T-cell (primary cell): ENCODE data around the gene SELENOP. TPM values are rescaled to one million over a fixed set of nuclear protein-coding genes. Genes with fewer than 3 reads are reported as not detected.

Source experiments
- ATAC-seq, 4 experiments: fragments of 200-7000 bp in 3 of 4; fragments of 150-1000 bp in 1 of 4; cut with Tn5 transposase; replicated peaks in 1 of 4; 1 replicate in 3 of 4; 2 replicates in 1 of 4; pipeline ENCODE4 v1.10.0; 2021; ENCODE audit warnings: moderate library complexity in 3 of 4, mild to moderate bottlenecking in 2 of 4, moderate number of reproducible peaks in 1 of 4
- CTCF ChIA-PET, 2 donors: fragments of 300-600 bp; sonication (Branson Sonifier 250); formaldehyde crosslinking; loops; one replicate each; lab custom pipeline; 2022; ENCODE audit warnings: antibody characterized with exemption in 2 of 2; lab: Charles Lee
- POLR2A ChIA-PET, 2 donors: fragments of 300-600 bp; sonication (Branson Sonifier 250); formaldehyde crosslinking; loops; one replicate each; lab custom pipeline; 2022; ENCODE audit warnings: antibody characterized with exemption in 2 of 2; lab: Charles Lee
- DNase-seq, 35 experiments: peaks; one replicate each; pipeline versions ENCODE4 v3.0.0 to v3.0.0-alpha.2; 2013 to 2023
- H3K27ac ChIP-seq: one replicate; pipeline ENCODE4 v1.5.1; 2013; ENCODE audit warnings: low read length
- H3K27me3 ChIP-seq, 2 experiments: replicated peaks in 1 of 2; 1 replicate in 1 of 2; 2 replicates in 1 of 2; pipeline versions ENCODE4 v1.6.1 to v1.7.0; 2013; ENCODE audit warnings: low read length in 1 of 2, mixed read lengths in 1 of 2; ENCODE audit not compliant: control insufficient read depth in 2 of 2, insufficient read depth in 2 of 2; ENCODE audit errors: extremely low read depth in 1 of 2
- H3K36me3 ChIP-seq, 2 donors: 1 replicate in 1 of 2; 2 replicates in 1 of 2; pipeline versions ENCODE4 v1.6.1 to v1.7.0; 2013; ENCODE audit warnings: low read length in 1 of 2; ENCODE audit not compliant: control insufficient read depth in 2 of 2, insufficient read depth in 1 of 2; ENCODE audit errors: extremely low read depth in 1 of 2
- H3K4me1 ChIP-seq, 2 experiments: 1 replicate in 1 of 2; 2 replicates in 1 of 2; pipeline versions ENCODE4 v1.6.1 to v1.7.0; 2013; ENCODE audit warnings: low read length in 2 of 2, mixed read lengths in 1 of 2; ENCODE audit not compliant: insufficient read depth in 2 of 2, control insufficient read depth in 1 of 2; ENCODE audit errors: extremely low read depth in 1 of 2
- H3K4me3 ChIP-seq, 2 donors: 1 replicate in 1 of 2; 2 replicates in 1 of 2; pipeline versions ENCODE4 v1.5.1 to v1.7.0; 2013; ENCODE audit warnings: mild to moderate bottlenecking in 2 of 2, low read length in 1 of 2, moderate library complexity in 1 of 2; ENCODE audit not compliant: control insufficient read depth in 1 of 2; ENCODE audit errors: extremely low read depth in 1 of 2
- H3K9me3 ChIP-seq: 2 replicates; pipeline ENCODE4 v1.7.0; 2013
- H3K27ac Mint-ChIP-seq, 2 donors: one replicate each; pipeline ENCODE4 v1.8.0; 2020 to 2021; ENCODE audit warnings: mild to moderate bottlenecking in 2 of 2, mixed read lengths in 2 of 2
- H3K27me3 Mint-ChIP-seq, 2 donors: one replicate each; pipeline ENCODE4 v1.8.0; 2021 to 2022; ENCODE audit warnings: mixed read lengths in 2 of 2
- H3K36me3 Mint-ChIP-seq: one replicate; pipeline ENCODE4 v1.8.0; 2021; ENCODE audit warnings: mixed read lengths
- H3K4me1 Mint-ChIP-seq, 3 donors: one replicate each; pipeline ENCODE4 v1.8.0; 2020 to 2022; ENCODE audit warnings: mixed read lengths in 3 of 3, mild to moderate bottlenecking in 1 of 3
- H3K4me3 Mint-ChIP-seq, 3 donors: one replicate each; pipeline ENCODE4 v1.8.0; 2020 to 2022; ENCODE audit warnings: mild to moderate bottlenecking in 3 of 3, mixed read lengths in 3 of 3, moderate library complexity in 3 of 3
- H3K9me3 Mint-ChIP-seq, 3 donors: one replicate each; pipeline ENCODE4 v1.8.0; 2020 to 2022; ENCODE audit warnings: mixed read lengths in 3 of 3
- WGBS: methylation state at CpG from one replicate; pipeline ENCODE4 v1.1.5; 2013; ENCODE audit warnings: missing lambda C conversion rate; ENCODE audit not compliant: insufficient coverage; 5-methylcytosine and 5-hydroxymethylcytosine counted together
- total RNA-seq, 35 experiments: library from RNA in 6 of 35; stranded (reverse) in 6 of 35; fragments of 120-200 nt in 1 of 35; gene quantifications; one replicate each; pipeline versions ENCODE4 v1.2.1 to v1.2.4 and lab custom pipeline; 2013 to 2026

The SELENOP gene
- total RNA-seq, 5 donors from 2014 or later (not counting 1 experiment from before 2014, with no cell fraction given): 0.68 to 3.1 (median 2.6) TPM

DNA sequence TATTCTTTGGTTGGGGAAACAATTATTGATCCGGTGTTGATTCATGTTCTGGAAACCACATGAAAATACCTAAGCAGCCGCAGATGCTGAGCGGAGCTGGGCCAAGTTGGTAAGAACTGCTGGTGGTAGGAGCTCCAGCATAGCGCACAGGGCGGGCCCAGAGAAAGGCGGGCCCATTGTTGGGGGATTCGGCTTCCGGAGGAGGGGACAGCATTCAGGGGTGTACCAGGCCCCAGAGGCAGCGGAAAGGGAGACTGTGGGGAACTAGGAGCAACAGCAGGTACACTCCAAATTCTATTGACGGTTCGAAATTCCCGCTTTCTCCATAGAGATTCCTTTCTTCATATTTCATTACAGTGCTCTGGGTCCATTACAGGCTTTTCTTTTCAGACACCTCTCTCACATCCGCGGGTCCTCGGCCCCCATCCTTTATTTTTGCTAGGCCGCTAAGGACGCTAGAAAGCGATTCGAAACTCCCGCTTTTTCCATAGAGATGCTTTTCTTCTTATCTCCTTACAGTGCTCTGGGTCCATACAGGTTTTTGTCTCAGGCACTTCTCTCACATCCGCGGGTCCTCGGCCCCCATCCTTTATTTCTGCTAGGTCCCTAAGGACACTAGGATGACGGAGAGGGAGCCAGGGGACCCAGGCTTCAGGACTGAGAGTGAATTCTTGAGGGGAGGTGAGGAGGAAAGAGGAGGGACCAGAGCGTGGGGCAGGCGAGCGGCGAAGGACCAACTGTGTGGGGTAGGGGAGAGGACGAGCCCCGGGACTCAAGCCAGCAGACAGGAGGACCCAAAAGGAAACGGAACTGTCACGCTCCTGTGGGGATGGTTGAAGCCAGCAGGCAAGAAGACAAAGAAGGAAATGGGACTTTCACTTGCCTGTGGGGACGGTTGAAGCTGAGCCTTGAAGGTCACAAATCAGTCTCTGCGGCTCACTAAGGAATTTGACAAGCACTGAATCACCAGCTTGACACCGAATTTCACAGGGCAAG, 54.8 kb downstream of the SELENOP start, which contains the start of gene CCDC152:
TSS of gene CCDC152 (plus strand) at position 213 of the 996 bp plus-strand sequence. CDS start 2,304 bp downstream, outside the sequence.
- H3K4me3 ChIP-seq: peak within 1 kb of the TSS; percentile 58 to 66
- Mint-ChIP-seq H3K4me1 (peaks cover 13 to 17% (median 14%) of the 10 kb centered on the region in 3 donors), H3K27me3 (peaks cover 14 to 19% of the 10 kb centered on the region in 2 donors), H3K27ac (peak within 1 kb of the TSS; percentile 65 to 72), H3K36me3 (peaks cover 4% of the 10 kb centered on the region), H3K9me3 (no peaks in the 10 kb centered on the region), H3K4me3 (peak within 1 kb of the TSS; percentile 82 to 87 (median 87))
- peak within 1 kb of the TSS; percentile 11 for H3K27ac ChIP-seq
- DNase-seq: peak; percentile 14 to 69 (median 48)
- H3K36me3 ChIP-seq: no peaks in the 10 kb centered on the region
- peaks cover 0 to 6% of the 10 kb centered on the region in 2 experiments for H3K4me1 ChIP-seq
- POLR2A ChIA-PET: no interaction called here
- no peaks in the 10 kb centered on the region for H3K9me3 ChIP-seq
- peak; percentile 90 to 100 (median 98) for ATAC-seq
- 39% methylated on average over 25 of the region's 35 CpGs for WGBS
- CTCF ChIA-PET: interaction anchor here in 1 of 2 donors (0.5 to 0.8 kb wide), 3 partner anchors 10 to 251 kb away, joined by 3 to 4 read pairs (median 3); no protein-coding TSS in a partner anchor
- peaks cover 0 to 9% of the 10 kb centered on the region in 2 experiments for H3K27me3 ChIP-seq

DNA sequence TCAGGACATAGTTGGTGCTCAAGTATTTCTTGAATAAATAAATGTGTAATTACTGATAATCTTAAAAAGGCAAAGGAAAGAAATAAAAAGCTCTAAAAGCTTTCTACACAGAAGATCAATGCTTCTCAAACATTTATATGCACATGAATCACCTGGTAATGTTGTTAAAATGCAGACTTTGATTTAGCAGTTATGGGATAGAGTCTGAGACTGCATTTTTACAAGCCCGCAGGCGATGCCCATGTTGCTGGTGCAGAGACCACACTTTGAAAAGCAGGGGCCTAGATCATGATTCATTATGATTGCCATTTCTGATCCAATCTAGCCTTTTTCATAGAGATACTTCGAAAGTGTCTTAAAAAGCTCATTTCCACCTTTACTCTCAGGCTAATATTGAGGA, 58.6 kb downstream of the SELENOP start:
- H3K9me3 Mint-ChIP-seq: no peaks in the 10 kb centered on the region
- ChIA-PET CTCF (no interaction called here), POLR2A (no interaction called here)
- WGBS: 100% methylated on average over 2 of the region's 3 CpGs
- no peaks in the 10 kb centered on the region for H3K9me3 ChIP-seq
- H3K4me1 Mint-ChIP-seq: peaks cover 13 to 24% (median 18%) of the 10 kb centered on the region in 3 donors
- ATAC-seq (no peak), DNase-seq (no peak)
- H3K4me3 Mint-ChIP-seq: no peak overlapping the region
- no peak overlapping the region for H3K27ac ChIP-seq
- no peak overlapping the region for H3K27ac Mint-ChIP-seq
- no peaks in the 10 kb centered on the region for H3K36me3 Mint-ChIP-seq
- H3K27me3 ChIP-seq: peaks cover 0 to 9% of the 10 kb centered on the region in 2 experiments
- no peaks in the 10 kb centered on the region for H3K36me3 ChIP-seq
- peaks cover 0 to 6% of the 10 kb centered on the region in 2 experiments for H3K4me1 ChIP-seq
- peaks cover 8% of the 10 kb centered on the region in 2 donors for H3K27me3 Mint-ChIP-seq
- H3K4me3 ChIP-seq: no peak overlapping the region

- H3K4me3 Mint-ChIP-seq: no peak overlapping the region
- no peaks in the 10 kb centered on the region for H3K36me3 ChIP-seq
- no peaks in the 10 kb centered on the region for H3K27me3 Mint-ChIP-seq
- H3K9me3 Mint-ChIP-seq: no peaks in the 10 kb centered on the region
- ATAC-seq (no peak), DNase-seq (no peak)
- no CpG with 5 or more reads among the region's 5 CpGs for WGBS
- H3K27me3 ChIP-seq: no peaks in the 10 kb centered on the region
- ChIA-PET CTCF (no interaction called here), POLR2A (interaction anchor here in 1 of 2 donors (0.6 kb wide), 1 partner anchor 30 kb away, joined by 3 read pairs; no protein-coding TSS in a partner anchor)
- peaks cover 0 to 16% (median 10%) of the 10 kb centered on the region in 3 donors for H3K4me1 Mint-ChIP-seq
- H3K4me1 ChIP-seq: no peaks in the 10 kb centered on the region
- no peak overlapping the region for H3K4me3 ChIP-seq
- no peak overlapping the region for H3K27ac ChIP-seq
- H3K27ac Mint-ChIP-seq: no peak overlapping the region
- no peaks in the 10 kb centered on the region for H3K36me3 Mint-ChIP-seq
- no peaks in the 10 kb centered on the region for H3K9me3 ChIP-seq
Observed at GRCh38 chr5:42751044-42751443, 60.6 kb downstream of the SELENOP start.

DNA sequence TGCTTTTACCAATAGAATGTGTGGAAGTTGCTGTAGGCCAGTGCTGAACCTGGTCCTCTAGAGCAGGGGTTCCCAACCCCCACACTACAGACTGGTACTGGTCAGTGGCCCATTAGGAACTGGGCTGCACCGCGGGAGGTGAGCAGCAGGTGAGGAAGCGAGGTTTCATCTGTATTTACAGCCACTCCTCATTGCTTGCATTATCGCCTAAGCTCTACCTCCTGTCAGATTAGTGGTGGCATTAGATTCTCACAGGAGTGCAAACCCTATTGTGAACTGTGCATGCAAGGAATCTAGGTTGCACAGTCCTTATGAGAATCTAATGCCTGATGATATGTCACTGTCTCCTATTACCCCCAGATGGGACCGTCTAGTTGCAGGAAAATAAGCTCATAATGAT, 61.2 kb downstream of the SELENOP start:
- Histone ChIP-seq H3K27ac (no peak overlapping the region), H3K36me3 (no peaks in the 10 kb centered on the region), H3K9me3 (no peaks in the 10 kb centered on the region), H3K4me3 (no peak overlapping the region), H3K27me3 (no peaks in the 10 kb centered on the region), H3K4me1 (no peaks in the 10 kb centered on the region)
- no peak overlapping the region for H3K27ac Mint-ChIP-seq
- ATAC-seq: no peak
- no peaks in the 10 kb centered on the region for H3K36me3 Mint-ChIP-seq
- H3K4me3 Mint-ChIP-seq: no peak overlapping the region
- H3K4me1 Mint-ChIP-seq: peaks cover 0 to 16% (median 10%) of the 10 kb centered on the region in 3 donors
- 100% methylated on average over 2 of the region's 5 CpGs for WGBS
- no peaks in the 10 kb centered on the region for H3K9me3 Mint-ChIP-seq
- CTCF ChIA-PET: no interaction called here
- POLR2A ChIA-PET: interaction anchor here in 1 of 2 donors (0.6 kb wide), 1 partner anchor 31 kb away, joined by 3 read pairs; no protein-coding TSS in a partner anchor
- no peaks in the 10 kb centered on the region for H3K27me3 Mint-ChIP-seq
- DNase-seq: no peak

Other genes with a start within 250 kb of the SELENOP start
- 1 to 10 TPM; 3.6 to 6.5 (median 5.7) TPM for gene CCDC152, start 55.1 kb downstream of the SELENOP start, total RNA-seq
- gene ANXA2R, start 228.4 kb upstream of the SELENOP start, total RNA-seq: 10 to 100 TPM; 47.8 to 64.1 (median 53.1) TPM